Thyroid gland (tissue), 4 donors: ENCODE results near the gene GRK1.

Source experiments
- CTCF ChIP-seq, 6 experiments: fragments of 200-600 bp in 3 of 6; fragments of 450-650 bp in 3 of 6; sonication (generic) in 3 of 6; IDR thresholded peaks; one replicate each; pipeline ENCODE4 v1.5.1; 2016 to 2019; ENCODE audit warnings: antibody characterized with exemption in 6 of 6, mild to moderate bottlenecking in 2 of 6, inconsistent platforms in 1 of 6, moderate library complexity in 1 of 6
- POLR2A ChIP-seq, 2 donors: fragments of 450-650 bp; IDR thresholded peaks; one replicate each; pipeline ENCODE4 v1.6.1; 2017; ENCODE audit warnings: antibody characterized with exemption in 2 of 2, mild to moderate bottlenecking in 2 of 2, moderate library complexity in 1 of 2

- no peak for TF ChIP-seq CTCF (IDR thresholded peaks at IDR 0.05)
- no peak for TF ChIP-seq POLR2A (IDR thresholded peaks at IDR 0.05)
Observed at GRCh38 chr13:113658836-113659235, 8.2 kb upstream of the GRK1 start.
